Globus pallidus (tissue), 1 donor: Measurements from ENCODE around the gene CD99L2.
"Not testable (repeated sequence)": the region's sequence is repeated elsewhere in the genome, so short reads cannot be mapped to it uniquely, and the experiment has no call there.

Source experiments
- DNase-seq: peaks from one replicate; pipeline ENCODE4 v3.0.0-alpha.2; 2015; ENCODE audit warnings: low spot score

The CD99L2 gene

GRCh38 chrX:150896632-150897031 lies 1.8 kb downstream of the CD99L2 start:
- DNase-seq: no peak

DNA sequence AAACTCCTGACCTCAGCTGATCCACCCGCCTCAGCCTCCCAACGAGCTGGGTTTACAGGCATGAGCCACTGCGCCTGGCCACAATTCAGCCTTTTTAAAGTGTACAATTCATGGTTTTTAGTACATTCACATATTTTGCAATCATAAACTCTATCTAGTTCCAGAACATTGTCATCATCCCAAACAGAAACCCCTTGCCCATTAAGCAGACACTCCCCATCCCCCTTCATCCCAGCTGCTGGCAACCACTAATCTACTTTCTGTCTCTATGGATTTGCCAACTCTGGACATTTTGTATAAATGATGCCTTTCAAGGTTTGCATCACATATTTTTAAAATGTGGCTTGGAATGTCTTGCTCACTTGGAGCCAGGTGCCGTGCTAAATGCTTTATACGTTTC lies 4.5 kb downstream of the CD99L2 start:
- no peak for DNase-seq

DNA sequence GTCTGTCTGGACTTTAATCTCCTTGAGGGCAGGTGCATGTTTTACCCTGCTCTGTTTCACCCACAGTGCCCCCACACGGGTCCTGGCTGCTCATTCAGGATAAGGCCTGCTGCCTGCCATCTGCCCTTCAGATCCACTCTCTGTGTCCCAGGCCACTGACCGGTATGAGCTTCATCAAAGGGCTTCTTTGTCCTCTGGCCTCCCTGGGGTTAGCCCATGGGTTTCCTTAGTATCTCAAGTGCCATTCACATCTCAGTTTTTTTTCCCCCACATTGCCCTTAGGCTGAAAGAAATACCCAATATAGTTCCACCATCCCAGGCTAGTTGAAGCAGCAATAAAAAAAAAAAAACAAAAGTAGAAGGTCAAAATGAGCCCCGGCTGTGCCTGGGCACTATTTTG lies 9.3 kb downstream of the CD99L2 start:
- peak; percentile 43 for DNase-seq

DNA sequence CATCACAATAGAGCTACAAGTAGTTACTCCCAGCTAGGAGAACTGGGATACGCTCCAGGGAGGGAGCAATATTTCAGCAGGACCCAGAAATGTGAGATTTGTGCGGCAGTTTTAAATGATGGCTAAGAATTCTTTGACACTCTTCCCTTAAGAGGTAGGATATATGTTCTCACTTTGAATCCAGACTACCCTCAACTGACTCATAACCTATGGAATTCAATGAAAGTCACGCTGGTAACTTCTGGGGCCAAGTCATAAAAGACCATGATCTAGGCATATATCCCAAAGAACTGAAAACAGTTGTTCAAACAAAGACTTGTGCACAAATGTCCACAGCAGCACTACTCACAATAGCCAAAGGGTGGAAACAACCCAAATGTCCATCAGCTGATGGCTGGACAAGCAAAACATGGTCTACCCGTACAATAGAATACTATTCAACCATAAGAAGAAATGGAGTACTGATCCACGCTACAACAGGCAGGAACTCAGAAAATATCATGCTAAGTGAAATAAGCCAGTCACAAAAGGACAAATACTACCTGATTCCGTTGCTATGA lies 10.5 kb downstream of the CD99L2 start:
- peak; percentile 76 for DNase-seq

DNA sequence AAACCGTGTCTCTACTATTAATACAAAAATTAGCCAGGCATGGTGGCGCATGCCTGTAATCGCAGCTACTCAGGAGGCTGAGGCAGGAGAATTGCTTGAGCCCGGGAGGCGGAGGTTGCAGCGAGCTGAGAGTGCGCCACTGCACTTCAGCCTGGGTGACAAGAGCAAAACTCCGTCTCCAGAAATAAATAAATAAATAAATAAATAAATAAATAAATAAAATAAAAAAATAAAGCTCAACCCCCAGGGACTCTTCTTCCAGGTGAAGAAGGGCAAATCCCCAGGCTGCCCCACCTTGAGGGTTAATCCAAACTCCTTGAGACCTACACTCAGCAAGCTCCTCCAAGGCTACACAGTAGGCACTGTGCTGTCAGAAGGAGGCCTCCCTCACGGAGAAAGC lies 11.2 kb downstream of the CD99L2 start:
- DNase-seq: not testable (repeated sequence)

DNA sequence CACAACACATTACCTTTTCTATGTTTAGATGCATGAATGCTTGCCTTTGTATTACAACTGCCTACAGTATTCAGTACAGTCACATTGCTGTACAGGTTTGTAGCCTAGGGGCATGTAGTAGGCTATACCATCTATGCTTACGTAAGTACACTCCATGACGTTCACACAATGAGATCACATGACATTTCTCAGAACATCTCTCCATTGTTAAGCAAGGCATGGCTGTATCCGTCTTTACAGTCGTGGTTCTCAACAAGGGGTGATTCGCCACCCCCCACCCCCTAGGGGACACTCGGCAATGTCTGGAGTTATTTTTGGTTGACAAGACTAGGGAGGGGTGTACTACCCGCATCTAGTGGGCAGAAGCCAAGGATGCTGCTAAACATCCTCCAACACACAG lies 12.1 kb downstream of the CD99L2 start:
- no peak for DNase-seq

GRCh38 chrX:150880808-150881165 lies 17.7 kb downstream of the CD99L2 start:
- no peak for DNase-seq

GRCh38 chrX:150879855-150880807 lies 18.3 kb downstream of the CD99L2 start:
- DNase-seq: no peak

- DNase-seq: not testable (repeated sequence)
Measured at GRCh38 chrX:150875621-150876020, 22.8 kb downstream of the CD99L2 start.

DNA sequence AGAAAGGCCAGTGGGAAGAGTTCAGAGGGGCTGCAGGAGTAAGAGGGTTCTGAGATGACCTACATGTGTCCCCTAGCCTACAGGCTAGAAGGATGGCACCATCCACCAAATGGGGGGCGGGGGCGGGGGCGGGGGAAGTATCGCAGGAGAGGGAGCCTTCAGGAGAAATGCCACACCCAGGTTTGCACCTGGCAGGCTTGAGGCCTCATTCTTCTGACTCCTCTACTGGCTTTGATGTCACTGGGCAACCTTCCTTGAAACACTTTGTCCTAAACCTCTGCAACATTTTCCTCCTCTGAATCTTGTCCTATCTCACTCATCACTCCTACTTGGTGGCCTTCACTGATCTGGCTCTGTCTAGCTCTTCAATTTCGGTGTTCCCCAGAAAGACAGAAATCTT lies 24.0 kb downstream of the CD99L2 start:
- DNase-seq: no peak

GRCh38 chrX:150873616-150874015 lies 24.9 kb downstream of the CD99L2 start:
- DNase-seq: no peak

DNA sequence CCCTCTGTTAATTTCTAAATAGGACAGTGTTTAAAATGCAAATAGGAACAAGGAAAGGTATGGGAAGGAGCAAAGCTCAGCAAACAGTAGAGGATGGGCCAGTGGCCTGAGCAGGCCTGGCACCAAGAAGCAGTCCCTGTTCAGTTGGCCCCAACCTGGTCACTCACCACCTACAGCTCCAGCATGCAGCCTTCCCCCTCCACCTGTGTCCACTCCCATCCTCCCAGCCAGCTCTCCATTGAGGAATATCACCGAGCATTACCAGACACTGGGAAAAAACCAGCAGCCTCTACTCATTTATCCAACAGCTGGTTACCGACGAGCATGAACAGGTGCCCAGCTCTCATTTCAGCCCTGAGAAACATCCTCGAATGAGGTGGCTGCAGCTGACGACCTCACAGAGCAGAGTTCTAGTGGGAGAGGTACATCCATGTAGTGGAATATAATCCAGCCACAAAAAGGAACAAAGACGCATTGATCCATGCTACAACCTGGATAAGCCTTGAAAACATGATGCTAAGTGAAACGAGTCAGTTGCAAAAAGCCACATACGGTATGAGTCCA lies 25.6 kb downstream of the CD99L2 start:
- DNase-seq: no peak

DNA sequence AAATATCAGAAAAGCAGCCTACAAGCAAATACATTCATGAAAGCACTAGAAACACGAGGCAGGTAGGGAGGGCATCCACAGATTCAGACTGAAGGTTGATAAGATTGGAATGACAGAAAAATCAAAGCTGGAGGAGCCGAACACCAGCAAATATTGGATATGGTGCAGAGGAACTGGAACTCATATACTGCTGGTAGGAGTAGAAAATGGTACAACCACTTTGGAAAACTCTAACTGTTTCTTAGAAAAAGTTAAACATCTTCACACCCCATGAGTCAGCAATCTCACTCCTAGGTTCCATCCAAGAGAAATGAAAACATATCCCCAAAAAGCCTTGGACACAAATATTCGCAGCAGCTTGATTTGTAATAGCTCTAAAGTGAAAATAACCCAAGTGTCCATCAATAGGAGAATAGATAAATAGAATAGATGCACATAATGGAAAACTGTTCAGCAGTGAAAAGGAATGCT lies 27.1 kb downstream of the CD99L2 start:
- DNase-seq: no peak

DNA sequence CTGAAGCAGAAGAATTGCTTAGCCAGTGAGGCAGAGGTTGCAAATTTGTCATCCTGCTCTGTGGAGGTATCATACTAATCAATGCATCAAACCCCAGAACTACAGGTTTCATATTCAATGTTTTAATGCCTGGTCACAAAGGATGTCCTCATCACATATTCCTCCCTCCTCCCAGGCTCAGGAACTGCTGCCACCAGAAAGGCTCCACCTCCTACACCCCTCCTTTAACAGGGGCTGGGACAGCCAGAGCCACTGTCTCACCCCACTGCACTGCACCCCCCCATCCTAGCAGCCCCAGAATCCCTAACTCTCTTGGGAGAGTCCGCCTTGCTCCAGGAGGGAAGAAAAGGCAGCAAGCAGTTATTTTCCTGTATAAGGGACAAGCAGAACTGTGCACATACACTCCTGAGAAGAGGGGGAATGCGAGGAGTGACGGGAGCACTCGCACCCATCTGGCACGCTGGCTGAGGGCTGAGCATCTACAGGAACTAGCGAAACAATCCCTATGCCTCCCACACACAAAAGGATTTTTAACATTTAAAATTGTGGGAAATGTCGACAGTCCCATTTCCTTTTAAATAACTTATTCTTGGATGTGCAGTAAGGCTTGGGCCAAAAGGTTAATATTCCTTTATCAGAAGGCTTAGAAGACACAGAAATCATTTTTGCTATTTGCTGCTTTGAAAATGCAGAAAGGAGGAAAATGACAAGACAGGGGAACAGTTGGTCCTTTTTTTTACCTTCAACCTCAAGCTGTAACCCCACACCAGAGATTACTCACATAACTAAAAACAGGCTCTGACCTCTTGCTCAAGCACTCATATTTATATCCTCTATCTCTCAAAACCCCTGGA lies 27.8 kb downstream of the CD99L2 start:
- no peak for DNase-seq

DNA sequence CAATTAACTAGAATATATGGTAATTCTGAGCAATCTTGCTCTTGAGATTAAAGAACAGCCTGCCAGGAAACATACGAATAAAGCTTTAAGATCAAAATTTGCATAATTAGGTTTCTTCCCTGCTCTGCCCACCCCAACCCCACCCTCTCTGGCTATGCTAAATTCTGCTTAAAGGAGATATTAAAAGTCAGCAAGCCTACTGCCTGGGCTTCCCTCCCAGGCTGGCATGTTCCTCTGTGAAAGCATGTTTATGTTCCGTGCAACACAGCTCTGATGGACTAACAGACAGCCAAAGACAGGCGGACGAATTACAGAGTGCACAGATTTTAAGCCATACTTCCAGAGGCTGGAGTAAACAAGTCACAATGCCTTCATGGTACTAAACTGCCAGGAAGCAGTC lies 28.4 kb downstream of the CD99L2 start:
- DNase-seq: no peak

DNA sequence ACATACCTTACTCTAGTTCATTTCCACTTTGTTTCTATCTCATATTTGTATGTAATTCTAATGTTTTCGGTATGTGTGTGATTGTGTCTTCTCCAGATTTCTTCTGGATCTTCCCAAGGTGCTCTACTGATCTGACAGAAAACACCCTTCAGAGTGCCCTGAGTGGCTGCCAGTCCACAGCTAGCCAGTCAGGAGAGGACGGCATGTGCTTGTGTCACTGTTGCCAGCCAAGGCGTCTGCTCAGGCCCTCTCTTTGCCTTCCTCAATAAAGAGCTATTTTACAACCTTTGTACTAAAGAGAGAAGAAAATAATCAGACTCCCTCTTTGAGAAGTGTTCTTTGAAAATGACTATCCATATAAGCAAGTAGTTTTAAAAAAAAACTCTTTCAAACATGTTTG lies 29.0 kb downstream of the CD99L2 start:
- DNase-seq: no peak

- no peak for DNase-seq
Measured at GRCh38 chrX:150868625-150869024, 29.8 kb downstream of the CD99L2 start.

- no peak for DNase-seq
Measured at GRCh38 chrX:150864127-150864526, 34.3 kb downstream of the CD99L2 start.

DNA sequence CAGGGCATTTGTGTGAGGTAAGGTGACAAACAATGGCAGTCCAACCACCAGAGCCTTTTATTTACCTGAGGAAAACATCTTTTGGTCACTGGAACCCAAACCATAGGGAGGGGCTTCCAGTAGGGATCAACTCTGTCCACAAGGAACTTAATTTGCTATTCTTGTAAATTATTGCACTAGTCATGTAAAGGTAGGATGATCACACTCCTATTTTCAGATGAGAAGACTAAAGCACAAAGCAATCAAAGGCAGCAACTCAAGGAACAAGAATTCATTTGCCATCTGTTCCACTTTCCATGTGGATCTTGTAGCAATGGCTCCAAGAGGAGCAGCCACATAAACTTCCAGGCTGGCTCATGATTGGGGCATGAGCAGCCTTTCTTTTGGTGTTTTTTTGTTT lies 35.3 kb downstream of the CD99L2 start:
- no peak for DNase-seq

DNA sequence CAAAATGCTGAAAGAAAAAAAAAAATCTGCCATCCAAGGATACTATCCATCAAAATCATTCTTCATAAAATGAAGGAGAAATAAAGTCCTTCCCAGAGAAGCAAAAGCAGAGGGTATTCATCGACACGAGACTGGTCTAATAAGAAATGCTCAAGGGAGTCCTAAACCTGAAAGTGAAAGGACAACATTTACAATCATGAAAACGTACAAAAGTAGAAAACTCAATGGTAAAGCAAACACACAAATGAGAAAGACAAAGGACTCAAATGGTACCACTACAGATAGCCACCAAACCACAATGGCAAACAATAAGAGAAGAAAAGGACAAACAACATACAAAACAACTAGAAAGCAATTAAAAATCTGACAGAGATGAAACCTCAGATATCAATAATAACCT lies 41.0 kb downstream of the CD99L2 start:
- no peak for DNase-seq

- no peak for DNase-seq
Measured at GRCh38 chrX:150856785-150857184, 41.7 kb downstream of the CD99L2 start.

GRCh38 chrX:150856101-150856500 lies 42.4 kb downstream of the CD99L2 start:
- no peak for DNase-seq
